ENCODE results near the gene NCOR1.

DNA sequence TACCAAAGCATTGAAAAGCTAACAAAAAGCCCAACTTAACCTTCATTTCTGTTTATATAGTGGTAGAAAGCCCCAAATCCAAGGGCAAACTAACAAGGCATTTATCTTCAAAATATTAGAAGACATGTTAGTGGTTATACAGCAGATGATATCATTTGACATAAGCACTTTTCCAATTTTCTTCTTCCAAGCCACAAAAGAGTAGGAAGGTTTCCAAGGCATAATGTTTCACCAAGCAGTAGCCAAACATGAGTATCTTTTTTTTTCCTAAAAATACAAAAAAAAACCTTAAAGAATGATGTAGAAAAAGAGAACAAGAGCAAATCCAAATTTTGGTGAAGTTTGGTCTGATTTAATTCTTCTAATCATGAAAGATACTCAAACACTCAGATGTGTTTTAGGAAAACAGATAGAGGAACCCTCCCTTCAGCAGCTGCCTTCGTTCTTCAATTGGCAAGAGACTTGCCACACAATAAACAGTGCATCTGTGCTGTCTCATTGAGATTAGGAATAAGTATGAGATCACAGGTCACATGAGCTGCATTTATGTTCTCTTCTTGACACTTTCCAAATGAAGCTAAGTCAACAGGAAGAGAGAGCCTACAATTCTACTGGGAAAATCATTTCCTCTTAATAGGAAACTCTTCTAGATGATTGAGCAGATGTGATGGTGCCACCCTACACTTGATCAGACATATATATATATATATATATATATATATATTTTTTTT, 109.0 kb downstream of the NCOR1 start:
- TF ChIP-seq CTBP1 (IDR thresholded peaks at IDR 0.05; ENCODE audit: borderline replicate concordance) (no peak), SP1 (IDR thresholded peaks at IDR 0.05) (no peak), TARDBP (IDR thresholded peaks at IDR 0.05) (no peak), FOXA1 (IDR thresholded peaks at IDR 0.05) (no peak), HDGF (IDR thresholded peaks at IDR 0.05; ENCODE audit: borderline replicate concordance) (no peak), FOXK2 (IDR thresholded peaks at IDR 0.05) (no peak), NFRKB (IDR thresholded peaks at IDR 0.05) (no peak), ZNF384 (IDR thresholded peaks at IDR 0.05) (no peak), FOXM1 (IDR thresholded peaks at IDR 0.05; ENCODE audit: borderline replicate concordance) (no peak), ELF4 (IDR thresholded peaks at IDR 0.05) (no peak), BHLHE40 (IDR thresholded peaks at IDR 0.05; ENCODE audit: borderline replicate concordance) (no peak), SUZ12 (IDR thresholded peaks at IDR 0.05) (no peak), LEF1 (IDR thresholded peaks at IDR 0.05; ENCODE audit: borderline replicate concordance) (no peak)
- TF ChIP-seq, protein P1, sequence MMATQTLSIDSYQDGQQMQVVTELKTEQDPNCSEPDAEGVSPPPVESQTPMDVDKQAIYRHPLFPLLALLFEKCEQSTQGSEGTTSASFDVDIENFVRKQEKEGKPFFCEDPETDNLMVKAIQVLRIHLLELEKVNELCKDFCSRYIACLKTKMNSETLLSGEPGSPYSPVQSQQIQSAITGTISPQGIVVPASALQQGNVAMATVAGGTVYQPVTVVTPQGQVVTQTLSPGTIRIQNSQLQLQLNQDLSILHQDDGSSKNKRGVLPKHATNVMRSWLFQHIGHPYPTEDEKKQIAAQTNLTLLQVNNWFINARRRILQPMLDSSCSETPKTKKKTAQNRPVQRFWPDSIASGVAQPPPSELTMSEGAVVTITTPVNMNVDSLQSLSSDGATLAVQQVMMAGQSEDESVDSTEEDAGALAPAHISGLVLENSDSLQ (IDR thresholded peaks at IDR 0.05), result no peak
